Endothelial cell of umbilical vein (primary cell): ENCODE measurements around the gene SINHCAF. TPM values are rescaled to one million over a fixed set of nuclear protein-coding genes. Genes with fewer than 3 reads are reported as not detected.

Experiments
- BruUV-seq: library from RNA; stranded (reverse); fragments of 400-500 nt; replicated peaks from 2 replicates; lab custom pipeline; 2021; lab: Mats Ljungman, UMichigan
- CTCF ChIA-PET: fragments of 300-600, 350-600 bp; sonication (Branson Sonifier 250); formaldehyde crosslinking; loops from one replicate; lab custom pipeline; 2021; ENCODE audit warnings: antibody characterized with exemption, inconsistent platforms; lab: Charles Lee
- POLR2A ChIA-PET: fragments of 300-600, 350-600 bp; sonication (Branson Sonifier 250); formaldehyde crosslinking; loops from one replicate; lab custom pipeline; 2021; ENCODE audit warnings: antibody characterized with exemption, inconsistent platforms; lab: Charles Lee
- DNase-seq: peaks from one replicate; pipeline ENCODE4 v3.0.0-alpha.2; 2011; ENCODE audit warnings: low read depth, low spot score
- FAIRE-seq: peaks from 2 replicates; lab custom pipeline; 2011; peaks lifted over from hg19 to GRCh38; lab: Jason Lieb, UNC
- H2AFZ ChIP-seq: 2 replicates; pipeline ENCODE4 v1.6.0; 2012; ENCODE audit warnings: low read depth, low read length, control low read depth, inconsistent platforms
- H3K27ac ChIP-seq: 2 replicates; pipeline ENCODE4 v1.5.1; 2011; ENCODE audit warnings: low read depth, mild to moderate bottlenecking, control low read depth, low read length, moderate library complexity; ENCODE audit not compliant: insufficient read depth
- H3K27me3 ChIP-seq, 2 experiments: 2 replicates each; pipeline versions ENCODE4 v1.6.0 to v1.6.1; 2011; ENCODE audit warnings: low read length in 2 of 2, mixed read lengths in 1 of 2; ENCODE audit not compliant: control insufficient read depth in 2 of 2, insufficient read depth in 2 of 2
- H3K36me3 ChIP-seq, 2 experiments: 2 replicates in 1 of 2; 3 replicates in 1 of 2; pipeline ENCODE4 v1.5.1; 2011; ENCODE audit warnings: low read length in 2 of 2, mild to moderate bottlenecking in 1 of 2, moderate library complexity in 1 of 2; ENCODE audit not compliant: control insufficient read depth in 2 of 2, insufficient read depth in 2 of 2; ENCODE audit errors: extremely low read depth in 1 of 2
- H3K4me1 ChIP-seq: 3 replicates; pipeline ENCODE4 v1.5.1; 2011; ENCODE audit warnings: mild to moderate bottlenecking, low read length; ENCODE audit not compliant: control insufficient read depth, insufficient read depth; ENCODE audit errors: extremely low read depth
- H3K4me2 ChIP-seq: 2 replicates; pipeline ENCODE4 v1.6.1; 2011; ENCODE audit warnings: low read length, control low read depth, mixed read lengths; ENCODE audit not compliant: insufficient read depth
- H3K4me3 ChIP-seq, 3 experiments: fragments of 200-600 bp in 1 of 3; sonication (generic), shearing (Covaris generic) in 1 of 3; replicated peaks in 1 of 3; 2 replicates each; pipeline ENCODE4 v1.5.1; 2011 to 2016; ENCODE audit warnings: control low read depth in 3 of 3, low read length in 3 of 3, mild to moderate bottlenecking in 2 of 3, inconsistent platforms in 1 of 3, low read depth in 1 of 3, moderate library complexity in 1 of 3; ENCODE audit not compliant: insufficient read depth in 1 of 3
- H3K79me2 ChIP-seq: 2 replicates; pipeline ENCODE4 v1.6.0; 2012; ENCODE audit warnings: low read length, inconsistent platforms; ENCODE audit not compliant: control insufficient read depth, insufficient read depth
- H3K9ac ChIP-seq: replicated peaks from 2 replicates; pipeline ENCODE3; 2011; ENCODE audit warnings: low read length, control low read depth; ENCODE audit not compliant: insufficient read depth; ENCODE audit errors: extremely low read depth
- H3K9me1 ChIP-seq: replicated peaks from 3 replicates; pipeline ENCODE4 v1.6.0; 2011; ENCODE audit warnings: mild to moderate bottlenecking, low read length; ENCODE audit not compliant: control insufficient read depth, insufficient read depth; ENCODE audit errors: extremely low read depth
- H3K9me3 ChIP-seq: replicated peaks from 2 replicates; pipeline ENCODE4 v1.5.1; 2012; ENCODE audit warnings: low read length, inconsistent platforms; ENCODE audit not compliant: control insufficient read depth, insufficient read depth
- H4K20me1 ChIP-seq: replicated peaks from 2 replicates; pipeline ENCODE3; 2011; ENCODE audit warnings: mild to moderate bottlenecking, low read length; ENCODE audit not compliant: control insufficient read depth, insufficient read depth; ENCODE audit errors: extremely low read depth
- CTCF ChIP-seq, 2 donors: IDR thresholded peaks; 1 replicate in 1 of 2; 2 replicates in 1 of 2; pipeline ENCODE4 v1.5.1; 2011; ENCODE audit warnings: low read length in 2 of 2, mild to moderate bottlenecking in 2 of 2, moderate library complexity in 2 of 2, control low read depth in 1 of 2, inconsistent platforms in 1 of 2, low read depth in 1 of 2; ENCODE audit not compliant: insufficient read depth in 1 of 2; ENCODE audit errors: extremely low read depth in 1 of 2
- EZH2 ChIP-seq: IDR thresholded peaks from 2 replicates; pipeline ENCODE4 v1.6.1; 2012; ENCODE audit warnings: borderline replicate concordance, low read depth, mild to moderate bottlenecking, moderate library complexity, low read length, inconsistent platforms; ENCODE audit not compliant: severe bottlenecking
- FOS ChIP-seq: IDR thresholded peaks from 2 replicates; pipeline ENCODE4 v1.6.1; 2011; ENCODE audit warnings: mild to moderate bottlenecking, low read length, moderate library complexity, borderline replicate concordance; ENCODE audit not compliant: insufficient read depth
- GATA2 ChIP-seq: IDR thresholded peaks from 2 replicates; pipeline ENCODE4 v1.7.0; 2011; ENCODE audit warnings: low read depth, mild to moderate bottlenecking, moderate library complexity, mixed read lengths, low read length; ENCODE audit not compliant: insufficient read length, insufficient read depth
- JUN ChIP-seq: IDR thresholded peaks from 2 replicates; pipeline ENCODE4 v1.6.1; 2011; ENCODE audit warnings: borderline replicate concordance, low read depth; ENCODE audit not compliant: insufficient read length, insufficient read depth
- MAX ChIP-seq: IDR thresholded peaks from 2 replicates; pipeline ENCODE4 v1.6.1; 2011; ENCODE audit not compliant: insufficient read depth, insufficient read length
- MYC ChIP-seq: IDR thresholded peaks from one replicate; pipeline ENCODE4 v1.6.1; 2011; ENCODE audit warnings: mild to moderate bottlenecking, low read depth, low read length
- POLR2A ChIP-seq: IDR thresholded peaks from 2 replicates; pipeline ENCODE4 v1.6.1; 2012; ENCODE audit warnings: low read depth, mild to moderate bottlenecking, control low read depth, low read length
- POLR2AphosphoS5 ChIP-seq: IDR thresholded peaks from 2 replicates; pipeline ENCODE4 v1.6.1; 2012; ENCODE audit warnings: low read depth, mild to moderate bottlenecking, control low read depth, low read length, moderate library complexity; ENCODE audit not compliant: insufficient read depth
- dilution Hi-C: fragments of 300-500 bp; cut with MboI; formaldehyde crosslinking; loops from one replicate; pipeline ENCODE4 v1.15.0; 2019; ENCODE audit warnings: low sequenced_read_pairs; ENCODE audit not compliant: extremely low pct_ligation_motif_present
- intact Hi-C: fragments of 100-400 bp; cut with micrococcal nuclease; formaldehyde crosslinking; loops from one replicate; pipeline ENCODE4 v1.10.0; 2022
- polyA plus RNA-seq, 4 experiments: library from polyadenylated mRNA; depleted of rRNA in 3 of 4; stranded (reverse) in 3 of 4; unstranded in 1 of 4; fragments of >200 nt; gene quantifications; 2 replicates each; pipeline versions ENCODE4 v1.2.1 to v1.2.3, GENCODE V29; 2011 to 2012; ENCODE audit warnings: missing spikeins in 1 of 4
- total RNA-seq: library from RNA; stranded (reverse); gene quantifications from 2 replicates; pipeline ENCODE4 v1.2.3, GENCODE V29; 2021

SINHCAF gene
- total and polyA plus RNA-seq, 2 donors (not counting 3 experiments of a cell fraction or from before 2014, with no cell fraction given) = 19.3 to 83.4 TPM

GRCh38 chr12:31309279-31309678, 16.7 kb downstream of the SINHCAF start:
- CTCF ChIA-PET = interaction anchor here (1.3 kb wide), 1 partner anchor 17 kb away, joined by 3 read pairs; the partner anchor contains the start of gene SINHCAF
- dilution Hi-C loops = no loop called here
- Histone ChIP-seq H3K4me2 (no peak overlapping the region), H3K4me1 (no peaks in the 10 kb centered on the region), H3K27ac (no peak overlapping the region), H3K79me2 (peaks cover 99% of the 10 kb centered on the region), H4K20me1 (peaks cover 7% of the 10 kb centered on the region), H2AFZ (no peak overlapping the region), H3K27me3 (no peaks in the 10 kb centered on the region), H3K9me3 (no peaks in the 10 kb centered on the region), H3K9me1 (no peaks in the 10 kb centered on the region), H3K9ac (no peak overlapping the region), H3K36me3 (peaks cover 3 to 4% of the 10 kb centered on the region in 2 experiments), H3K4me3 (no peak overlapping the region)
- TF ChIP-seq CTCF (IDR thresholded peaks at IDR 0.05; ENCODE audit: extremely low read depth in 1 of 2, insufficient read depth in 1 of 2, low read depth in 1 of 2, low read length in 2 of 2) (no peak), POLR2A (no peak), EZH2 (no peak), FOS (no peak), MAX (no peak), MYC (no peak), GATA2 (no peak), POLR2AphosphoS5 (no peak), JUN (no peak)
- DNase-seq (no peak), FAIRE-seq (no peak)
- intact Hi-C loops = no loop called here
- POLR2A ChIA-PET = interaction anchor here (0.7 kb wide), 1 partner anchor 1603 kb away, joined by 3 read pairs; no protein-coding TSS in a partner anchor
- no TSS peak for BruUV-seq
